SJSA1 (cell line): Measurements from ENCODE around the gene ARHGEF5. TPM values are rescaled to one million over a fixed set of nuclear protein-coding genes. Genes with fewer than 3 reads are reported as not detected.

Source experiments
- DNase-seq, 2 experiments: peaks; one replicate each; pipeline ENCODE4 v3.0.0-alpha.2; 2015 to 2020; ENCODE audit warnings: low spot score in 2 of 2, low read depth in 1 of 2
- H3K27ac ChIP-seq: fragments of 250-450 bp; sonication (Bioruptor Pico); 2 replicates; pipeline ENCODE4 v1.5.1; 2020; ENCODE audit warnings: mild to moderate bottlenecking, moderate library complexity
- H3K27me3 ChIP-seq: fragments of 250-450 bp; sonication (Bioruptor Pico); replicated peaks from 2 replicates; pipeline ENCODE4 v1.5.1; 2020; ENCODE audit warnings: mild to moderate bottlenecking, moderate library complexity
- H3K36me3 ChIP-seq: fragments of 250-450 bp; sonication (Bioruptor Pico); 2 replicates; pipeline ENCODE4 v1.5.1; 2020; ENCODE audit warnings: mild to moderate bottlenecking
- H3K4me1 ChIP-seq: fragments of 250-450 bp; sonication (Bioruptor Pico); replicated peaks from 2 replicates; pipeline ENCODE4 v1.6.1; 2021; ENCODE audit warnings: mild to moderate bottlenecking
- H3K4me3 ChIP-seq: fragments of 250-450 bp; sonication (Bioruptor Pico); 2 replicates; pipeline ENCODE4 v1.5.1; 2020; ENCODE audit warnings: mild to moderate bottlenecking
- H3K9me3 ChIP-seq: fragments of 250-450 bp; sonication (Bioruptor Pico); replicated peaks from 2 replicates; pipeline ENCODE4 v1.5.1; 2020; ENCODE audit warnings: mild to moderate bottlenecking
- total RNA-seq: library from RNA; depleted of rRNA; stranded (reverse); fragments of >200 nt; shearing (Covaris generic); gene quantifications from 2 replicates; pipeline ENCODE4 v1.2.3, GENCODE V29; 2014

Gene ARHGEF5
- total RNA-seq, 1 experiment from 2014 or later: 0.29 TPM

DNA sequence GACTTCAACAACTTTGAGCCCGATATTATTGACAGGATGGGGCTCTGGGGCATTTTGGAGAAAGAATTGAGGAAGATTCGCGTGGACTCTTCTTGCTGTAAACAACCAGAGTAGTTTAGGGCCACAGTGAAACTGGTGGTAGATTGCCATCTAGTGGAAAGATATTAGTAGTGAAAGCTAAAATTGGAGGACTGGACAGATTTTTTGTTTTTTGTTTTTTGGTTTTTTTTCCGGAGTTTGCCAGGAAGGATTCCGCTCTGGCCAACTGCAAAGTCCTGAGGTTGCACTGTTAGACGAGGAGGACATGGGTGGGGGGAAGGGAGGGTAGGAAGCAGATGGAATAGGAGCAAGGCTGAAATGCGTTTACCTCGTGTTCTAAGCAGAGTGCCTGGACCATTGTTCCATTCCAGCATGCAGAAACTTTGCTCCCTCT, 36.6 kb downstream of the ARHGEF5 start:
- no peaks in the 10 kb centered on the region for H3K36me3 ChIP-seq
- no peaks in the 10 kb centered on the region for H3K27me3 ChIP-seq
- DNase-seq: peak in 1 of 2 experiments; percentile 18
- no peaks in the 10 kb centered on the region for H3K9me3 ChIP-seq
- H3K27ac ChIP-seq: no peak overlapping the region
- H3K4me1 ChIP-seq: no peaks in the 10 kb centered on the region
- no peak overlapping the region for H3K4me3 ChIP-seq

DNA sequence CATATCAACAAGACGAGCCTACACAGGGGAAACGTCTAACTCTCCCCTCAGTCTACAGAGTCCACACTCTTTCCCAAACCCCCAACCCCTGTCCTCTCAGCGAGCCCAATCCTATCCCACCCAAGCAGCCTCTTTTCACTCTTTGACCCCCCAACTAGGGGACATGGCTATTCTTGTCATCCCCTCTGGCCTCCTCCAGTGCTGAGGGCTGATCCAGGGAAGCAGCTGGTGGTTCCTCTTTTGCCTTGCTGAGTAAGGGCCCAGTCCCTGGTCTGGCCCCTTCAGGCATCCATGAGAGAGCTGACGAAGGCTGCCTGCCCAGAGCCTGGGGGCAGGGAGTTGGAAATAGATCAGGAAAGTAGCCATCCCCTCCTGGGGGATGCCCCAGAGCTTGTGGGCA, 41.9 kb downstream of the ARHGEF5 start:
- H3K27ac ChIP-seq: no peak overlapping the region
- DNase-seq: no peak
- no peak overlapping the region for H3K4me3 ChIP-seq
- H3K4me1 ChIP-seq: no peaks in the 10 kb centered on the region
- H3K36me3 ChIP-seq: no peaks in the 10 kb centered on the region
- H3K27me3 ChIP-seq: no peaks in the 10 kb centered on the region
- no peaks in the 10 kb centered on the region for H3K9me3 ChIP-seq

DNA sequence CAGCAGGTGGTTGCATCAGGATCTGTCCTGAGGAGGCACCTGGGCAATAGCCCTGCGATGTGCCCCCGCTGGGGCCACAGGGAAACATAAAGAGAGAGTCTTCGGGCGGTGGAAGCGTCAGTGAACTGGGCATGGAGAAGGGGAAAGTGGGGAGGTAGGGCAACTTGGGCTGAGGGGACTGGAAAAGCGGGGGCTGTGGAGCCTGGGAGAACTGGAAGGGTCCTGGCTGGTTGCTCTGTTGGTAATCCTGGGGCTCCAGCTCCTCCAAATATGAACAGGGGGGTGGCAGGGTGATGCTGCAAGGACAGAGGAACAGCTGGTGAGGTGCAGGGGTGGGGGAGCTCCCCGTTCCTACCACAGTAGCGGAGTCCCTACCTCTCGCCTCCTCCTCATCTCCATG, 43.1 kb downstream of the ARHGEF5 start:
- Histone ChIP-seq H3K27me3 (no peaks in the 10 kb centered on the region), H3K4me3 (no peak overlapping the region), H3K4me1 (no peaks in the 10 kb centered on the region), H3K9me3 (no peaks in the 10 kb centered on the region), H3K27ac (no peak overlapping the region), H3K36me3 (no peaks in the 10 kb centered on the region)
- no peak for DNase-seq

DNA sequence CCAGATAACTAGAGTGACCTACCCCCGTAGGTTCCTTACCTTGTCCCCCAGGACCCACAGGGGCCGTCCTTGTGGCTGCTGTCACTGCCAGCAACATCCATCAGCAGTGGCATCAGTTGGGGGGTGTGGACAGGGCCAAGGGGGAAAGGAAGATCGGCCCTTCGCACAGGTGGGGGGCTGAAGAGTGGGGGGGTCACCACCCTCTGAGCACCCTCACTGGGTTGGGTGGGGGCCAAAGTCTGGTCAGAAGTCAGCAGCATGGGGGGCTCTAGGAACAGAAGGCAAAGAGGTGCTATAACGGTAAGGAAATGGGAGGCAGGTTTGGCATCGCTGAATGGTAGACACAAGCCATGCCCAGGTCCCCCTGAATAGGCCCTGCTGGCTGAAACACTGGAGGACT, 43.7 kb downstream of the ARHGEF5 start:
- no peaks in the 10 kb centered on the region for H3K9me3 ChIP-seq
- no peak overlapping the region for H3K27ac ChIP-seq
- no peaks in the 10 kb centered on the region for H3K4me1 ChIP-seq
- no peak overlapping the region for H3K4me3 ChIP-seq
- H3K36me3 ChIP-seq: no peaks in the 10 kb centered on the region
- DNase-seq: no peak
- no peaks in the 10 kb centered on the region for H3K27me3 ChIP-seq

DNA sequence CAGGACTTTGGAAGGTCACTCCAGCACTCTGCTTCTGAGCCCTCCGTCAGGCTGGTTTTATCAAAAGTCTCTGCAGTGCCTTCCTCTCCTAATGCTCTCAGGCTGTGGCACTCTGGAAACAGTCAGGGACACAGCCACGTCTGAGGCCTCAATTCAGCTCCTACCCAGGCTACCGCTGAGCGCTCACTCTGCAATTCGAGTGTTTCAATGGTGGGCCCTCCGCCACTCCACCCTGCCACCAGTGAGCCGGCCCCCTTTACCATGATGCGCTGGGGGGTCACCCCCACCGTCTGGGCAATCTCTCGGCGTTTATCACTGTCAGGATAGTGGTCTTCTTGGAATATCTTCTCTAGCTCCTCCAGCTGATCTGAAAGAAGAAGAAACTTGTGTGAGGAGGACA, 44.7 kb downstream of the ARHGEF5 start:
- no peaks in the 10 kb centered on the region for H3K4me1 ChIP-seq
- H3K36me3 ChIP-seq: no peaks in the 10 kb centered on the region
- H3K27me3 ChIP-seq: no peaks in the 10 kb centered on the region
- no peak overlapping the region for H3K4me3 ChIP-seq
- no peak for DNase-seq
- H3K9me3 ChIP-seq: no peaks in the 10 kb centered on the region
- H3K27ac ChIP-seq: no peak overlapping the region

DNA sequence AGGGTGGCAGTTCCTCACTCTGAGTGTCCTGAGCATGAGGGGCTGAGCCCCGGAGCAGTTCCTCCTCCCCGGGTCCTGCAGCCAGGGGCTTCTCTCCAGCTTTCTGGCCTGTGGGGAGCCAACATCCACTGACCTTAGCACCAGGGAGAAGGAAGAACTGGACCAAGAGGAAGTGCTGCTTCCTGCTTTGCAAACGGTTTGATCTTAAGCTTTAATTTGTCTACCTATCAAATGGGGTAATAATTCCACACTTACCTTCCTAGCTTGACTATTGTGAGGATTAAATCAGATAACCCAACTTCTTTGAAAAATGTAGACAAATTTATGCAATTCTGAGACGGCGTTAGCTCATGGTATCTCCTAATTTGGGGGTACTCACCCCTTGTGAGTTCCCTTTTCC, 46.3 kb downstream of the ARHGEF5 start:
- Histone ChIP-seq H3K27ac (no peak overlapping the region), H3K36me3 (no peaks in the 10 kb centered on the region), H3K4me3 (no peak overlapping the region), H3K9me3 (no peaks in the 10 kb centered on the region), H3K4me1 (no peaks in the 10 kb centered on the region), H3K27me3 (no peaks in the 10 kb centered on the region)
- no peak for DNase-seq

DNA sequence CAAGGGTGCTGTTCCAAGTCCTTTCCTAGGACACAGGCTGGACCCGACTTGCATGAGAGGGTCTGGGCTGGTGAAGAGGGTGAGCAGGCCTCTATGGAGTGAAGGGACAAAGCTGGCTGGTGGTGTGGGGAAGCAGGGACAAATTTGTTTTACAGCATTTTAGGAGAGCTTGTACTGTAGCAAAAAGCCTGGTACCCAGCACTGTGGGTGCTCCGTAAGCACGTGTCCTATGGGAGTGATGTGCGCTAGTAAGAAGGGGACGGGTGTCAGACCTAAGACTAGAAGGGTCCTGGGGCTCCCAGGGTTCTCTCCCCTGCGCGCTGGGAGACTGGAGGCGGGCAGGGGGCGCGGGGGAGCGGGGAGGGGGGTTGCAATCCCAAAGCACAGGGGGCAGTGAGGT, 47.9 kb downstream of the ARHGEF5 start:
- H3K4me3 ChIP-seq: no peak overlapping the region
- no peaks in the 10 kb centered on the region for H3K4me1 ChIP-seq
- H3K36me3 ChIP-seq: no peaks in the 10 kb centered on the region
- no peaks in the 10 kb centered on the region for H3K27me3 ChIP-seq
- H3K27ac ChIP-seq: no peak overlapping the region
- H3K9me3 ChIP-seq: no peaks in the 10 kb centered on the region
- no peak for DNase-seq

DNA sequence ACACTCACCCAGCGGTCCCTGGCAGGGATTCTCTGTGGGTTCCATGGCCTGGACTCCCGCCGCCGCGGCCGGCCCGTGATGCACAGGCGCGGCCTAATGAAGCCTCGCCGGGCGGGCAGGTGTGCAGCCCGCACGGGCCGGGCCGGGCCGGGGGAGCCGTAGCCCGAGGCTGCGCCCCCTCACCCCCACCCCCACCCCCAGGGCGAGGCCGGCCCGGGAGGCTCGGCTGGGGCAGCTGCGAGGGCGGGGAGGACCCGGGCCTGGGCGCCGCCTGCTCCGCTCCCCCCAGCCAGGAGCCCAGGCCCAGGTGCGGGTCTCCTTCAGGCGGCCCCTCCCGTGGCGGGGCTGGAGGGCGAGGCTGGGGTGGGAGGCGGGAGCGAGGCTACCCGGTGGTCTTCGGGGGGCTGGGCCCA, 48.5 kb downstream of the ARHGEF5 start, which contains the start of gene NOBOX:
NOBOX (minus strand) TSS at position 45 of the 413 bp plus-strand sequence.
- DNase-seq: no peak
- no peak within 1 kb of the TSS for H3K4me3 ChIP-seq
- H3K36me3 ChIP-seq: no peaks in the 10 kb centered on the region
- no peaks in the 10 kb centered on the region for H3K4me1 ChIP-seq
- no peaks in the 10 kb centered on the region for H3K27me3 ChIP-seq
- no peak within 1 kb of the TSS for H3K27ac ChIP-seq
- no peaks in the 10 kb centered on the region for H3K9me3 ChIP-seq

DNA sequence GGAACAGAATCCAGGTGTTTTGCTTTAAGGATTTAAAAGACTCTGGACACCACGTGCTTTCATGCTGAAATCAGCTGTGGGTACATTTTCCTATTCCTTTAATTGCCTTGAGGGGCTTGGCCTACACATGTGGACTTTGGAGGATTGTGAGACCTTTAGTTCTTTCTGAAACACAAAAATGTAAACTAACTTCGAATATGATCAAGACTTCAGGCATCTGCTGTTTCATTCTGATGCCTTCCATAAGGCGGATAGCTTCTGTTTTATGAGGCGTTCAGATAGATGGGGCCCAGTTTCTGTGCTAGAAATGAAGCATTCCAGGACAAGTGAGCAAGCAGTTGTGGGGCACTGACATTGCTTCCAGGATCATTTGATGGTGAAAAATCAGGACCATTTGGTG, 49.7 kb downstream of the ARHGEF5 start:
- Histone ChIP-seq H3K4me3 (no peak overlapping the region), H3K27ac (no peak overlapping the region), H3K9me3 (no peaks in the 10 kb centered on the region), H3K27me3 (no peaks in the 10 kb centered on the region), H3K36me3 (no peaks in the 10 kb centered on the region), H3K4me1 (no peaks in the 10 kb centered on the region)
- no peak for DNase-seq

DNA sequence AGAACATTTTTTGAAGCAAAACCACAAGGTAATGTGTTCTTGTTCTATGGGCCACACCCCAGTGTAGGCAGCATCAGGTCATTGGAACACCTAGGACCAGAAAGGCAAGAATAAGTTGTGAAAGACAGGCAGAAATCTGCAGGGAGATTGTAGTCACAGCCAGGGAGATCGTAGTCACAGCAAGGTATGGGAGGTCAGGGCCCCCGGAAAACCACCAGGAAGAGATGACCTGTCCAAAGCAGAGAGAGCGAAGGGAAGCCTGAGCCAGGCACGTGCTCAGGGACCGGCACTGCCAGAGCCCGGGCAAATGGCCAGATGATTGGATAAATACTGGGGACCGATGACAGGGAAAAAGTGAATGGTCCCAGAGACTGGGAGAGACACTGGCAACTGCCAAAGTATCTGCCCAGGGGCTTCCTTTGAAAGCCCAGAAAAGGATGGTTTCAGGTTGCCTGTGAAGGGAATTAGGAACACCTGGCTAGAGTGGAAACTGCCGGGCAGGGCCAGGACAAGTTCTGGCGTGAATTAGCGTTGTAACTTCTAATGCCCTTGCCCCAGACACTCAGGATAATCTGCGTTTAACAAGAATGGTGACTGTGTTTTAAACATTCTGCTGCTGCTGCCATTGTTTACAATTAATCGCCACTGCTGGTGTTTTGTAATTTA, 52.2 kb downstream of the ARHGEF5 start:
- no peaks in the 10 kb centered on the region for H3K36me3 ChIP-seq
- no peaks in the 10 kb centered on the region for H3K4me1 ChIP-seq
- no peaks in the 10 kb centered on the region for H3K9me3 ChIP-seq
- no peak for DNase-seq
- no peak overlapping the region for H3K4me3 ChIP-seq
- no peak overlapping the region for H3K27ac ChIP-seq
- no peaks in the 10 kb centered on the region for H3K27me3 ChIP-seq

DNA sequence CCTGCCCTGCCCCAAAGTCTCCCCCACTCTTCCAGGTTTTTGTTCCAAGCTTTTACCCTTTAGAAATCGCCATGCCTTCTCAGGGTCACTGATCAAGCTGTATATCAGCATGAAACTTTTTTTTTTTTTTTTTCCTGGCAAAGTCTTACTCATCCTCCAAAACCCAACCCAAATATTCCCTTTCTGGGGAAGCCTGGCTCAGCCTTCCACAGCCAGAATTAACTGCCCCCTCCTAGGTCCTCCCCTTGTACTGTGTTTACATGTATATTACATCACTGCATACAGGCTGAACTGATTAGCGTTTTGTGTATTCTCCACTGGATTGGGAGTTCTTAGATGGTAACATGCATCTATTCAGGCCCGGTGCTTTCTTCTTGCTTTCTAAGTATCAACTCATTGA, 52.9 kb downstream of the ARHGEF5 start:
- H3K27me3 ChIP-seq: no peaks in the 10 kb centered on the region
- H3K27ac ChIP-seq: no peak overlapping the region
- H3K9me3 ChIP-seq: no peaks in the 10 kb centered on the region
- no peak overlapping the region for H3K4me3 ChIP-seq
- H3K36me3 ChIP-seq: no peaks in the 10 kb centered on the region
- no peak for DNase-seq
- no peaks in the 10 kb centered on the region for H3K4me1 ChIP-seq

DNA sequence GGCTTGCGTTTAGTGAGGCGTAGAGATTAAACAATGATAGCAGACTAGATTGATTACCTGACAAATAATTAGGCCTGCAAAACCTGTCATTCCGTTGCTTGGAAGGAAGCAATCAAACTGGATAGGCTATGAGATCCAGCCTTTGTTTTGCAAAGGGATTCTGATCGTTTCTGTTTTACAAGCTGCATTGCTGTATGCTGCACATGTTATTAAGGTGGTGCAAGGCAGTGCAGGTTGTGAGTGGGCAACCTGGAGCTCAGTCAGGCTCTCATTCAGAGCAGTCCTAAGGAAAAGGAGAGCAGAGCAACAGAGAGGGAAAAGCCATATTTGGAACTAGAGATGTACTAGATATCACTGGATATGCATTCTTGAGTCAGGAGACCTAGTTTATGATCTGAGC, 55.2 kb downstream of the ARHGEF5 start:
- Histone ChIP-seq H3K27me3 (no peaks in the 10 kb centered on the region), H3K27ac (no peak overlapping the region), H3K4me1 (no peaks in the 10 kb centered on the region), H3K4me3 (no peak overlapping the region), H3K36me3 (no peaks in the 10 kb centered on the region), H3K9me3 (no peaks in the 10 kb centered on the region)
- no peak for DNase-seq

DNA sequence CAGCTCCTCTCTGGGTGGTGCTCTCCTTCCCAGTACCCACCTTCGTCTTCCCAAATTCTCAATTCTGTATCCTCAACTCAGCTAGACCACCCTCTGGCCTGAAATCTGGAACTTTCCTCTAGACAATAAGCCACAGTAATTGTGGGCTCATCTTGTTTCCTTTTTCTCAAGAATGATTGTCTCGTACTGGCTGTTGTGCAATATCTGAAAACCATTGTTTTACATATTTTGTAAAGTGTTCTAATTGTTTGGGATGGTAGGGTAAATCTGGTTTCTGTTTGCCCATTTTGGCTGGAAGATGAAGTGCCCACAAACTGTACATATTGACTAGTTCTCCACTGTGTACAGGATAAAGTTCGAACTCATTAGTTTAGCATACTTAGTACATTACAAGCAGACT, 59.6 kb downstream of the ARHGEF5 start:
- Histone ChIP-seq H3K27ac (no peak overlapping the region), H3K9me3 (no peaks in the 10 kb centered on the region; the same call in 1 of the 2 replicates), H3K36me3 (no peaks in the 10 kb centered on the region), H3K27me3 (no peaks in the 10 kb centered on the region), H3K4me1 (no peaks in the 10 kb centered on the region), H3K4me3 (no peak overlapping the region)
- no peak for DNase-seq

DNA sequence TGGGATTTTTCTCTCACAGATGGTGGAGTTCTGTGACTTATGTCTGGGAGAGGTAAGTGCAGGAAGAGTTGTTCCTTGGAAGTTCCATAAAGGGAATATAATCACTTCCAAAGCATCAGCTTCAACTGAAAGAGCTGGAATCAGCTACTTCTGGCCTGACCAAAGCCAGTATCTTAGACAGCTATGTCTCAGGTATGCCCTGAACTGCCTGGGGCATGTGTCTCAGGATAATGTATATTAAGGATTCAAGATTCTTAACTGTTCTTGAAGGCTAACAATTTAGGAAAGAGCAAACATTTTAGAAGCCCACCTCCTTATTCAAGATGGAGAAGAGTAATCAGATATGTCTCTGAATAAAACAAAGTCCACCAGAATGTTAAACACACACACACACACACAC, 60.7 kb downstream of the ARHGEF5 start:
- H3K36me3 ChIP-seq: no peaks in the 10 kb centered on the region
- DNase-seq: no peak
- no peak overlapping the region for H3K4me3 ChIP-seq
- no peak overlapping the region for H3K27ac ChIP-seq
- no peaks in the 10 kb centered on the region; the same call in 1 of the 2 replicates for H3K9me3 ChIP-seq
- H3K4me1 ChIP-seq: no peaks in the 10 kb centered on the region
- no peaks in the 10 kb centered on the region for H3K27me3 ChIP-seq

DNA sequence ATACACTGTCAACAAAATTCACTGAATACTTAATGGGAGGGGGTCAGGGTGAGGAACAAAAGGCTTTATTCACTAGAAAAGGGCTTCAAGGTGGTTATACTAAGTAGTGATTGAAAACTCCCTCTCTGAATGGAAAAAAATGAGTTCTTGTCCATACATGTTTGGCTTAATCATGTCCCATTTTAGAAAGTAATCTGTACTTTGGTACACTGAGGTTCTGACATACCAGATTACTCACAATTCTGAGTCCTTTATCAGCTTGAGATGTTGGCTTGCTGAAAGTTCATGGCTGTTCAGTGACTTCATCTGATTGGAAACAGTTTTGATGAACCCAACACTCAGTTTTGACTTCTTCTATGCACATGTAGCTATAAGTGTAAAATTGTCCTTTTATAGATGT, 61.1 kb downstream of the ARHGEF5 start:
- H3K27me3 ChIP-seq: no peaks in the 10 kb centered on the region
- no peak overlapping the region for H3K27ac ChIP-seq
- H3K4me1 ChIP-seq: no peaks in the 10 kb centered on the region
- DNase-seq: no peak
- H3K4me3 ChIP-seq: no peak overlapping the region
- H3K36me3 ChIP-seq: no peaks in the 10 kb centered on the region
- H3K9me3 ChIP-seq: no peaks in the 10 kb centered on the region; the same call in 1 of the 2 replicates
